Measurements from ENCODE around the gene PECR.
"Not testable (repeated sequence)": the region's sequence is repeated elsewhere in the genome, so short reads cannot be mapped to it uniquely, and the experiment has no call there.

PECR gene

GRCh38 chr2:216023055-216023648, 58.5 kb downstream of the PECR start:
- DNase-seq, result peak; percentile 85

- no peak for DNase-seq
Observed at GRCh38 chr2:216021768-216022565, 59.6 kb downstream of the PECR start.

GRCh38 chr2:216018709-216019108, 62.9 kb downstream of the PECR start:
- no peak for DNase-seq

GRCh38 chr2:216017365-216017764, 64.2 kb downstream of the PECR start:
- peak; percentile 20 for DNase-seq

- no peak for DNase-seq
Observed at GRCh38 chr2:216016581-216016980, 65.0 kb downstream of the PECR start.

GRCh38 chr2:216015722-216016464, 65.7 kb downstream of the PECR start:
- DNase-seq, result peak; percentile 26

- DNase-seq, result no peak
Observed at GRCh38 chr2:216014986-216015385, 66.6 kb downstream of the PECR start.

GRCh38 chr2:216014006-216014405, 67.6 kb downstream of the PECR start:
- no peak for DNase-seq

- peak; percentile 93 for DNase-seq
Observed at GRCh38 chr2:216013080-216013909, 68.3 kb downstream of the PECR start, which contains the start of gene MREG. Gene MREG, minus strand, starts transcription at chr2:216013551. Its CDS starts 224 bp downstream, at chr2:216013327.

- peak; percentile 17 for DNase-seq
Observed at GRCh38 chr2:216012830-216013079, 68.9 kb downstream of the PECR start.

- peak; percentile 43 for DNase-seq
Observed at GRCh38 chr2:216012133-216012829, 69.3 kb downstream of the PECR start.

- not testable (repeated sequence) for DNase-seq
Observed at GRCh38 chr2:216009215-216009614, 72.4 kb downstream of the PECR start.

- peak; percentile 30 for DNase-seq
Observed at GRCh38 chr2:216008387-216008786, 73.2 kb downstream of the PECR start.

- DNase-seq, result peak; percentile 61
Observed at GRCh38 chr2:216006164-216006663, 75.4 kb downstream of the PECR start.

- peak; percentile 95 for DNase-seq
Observed at GRCh38 chr2:216004697-216005283, 76.8 kb downstream of the PECR start.

- DNase-seq, result peak; percentile 67
Observed at GRCh38 chr2:216003876-216004696, 77.5 kb downstream of the PECR start.

GRCh38 chr2:216002693-216003092, 78.9 kb downstream of the PECR start:
- DNase-seq, result no peak

GRCh38 chr2:216002101-216002678, 79.4 kb downstream of the PECR start:
- DNase-seq, result peak; percentile 75

- peak; percentile 54 for DNase-seq
Observed at GRCh38 chr2:216001216-216002100, 80.2 kb downstream of the PECR start.
